Measurements from ENCODE around the gene KLK6. TPM values are rescaled to one million over a fixed set of nuclear protein-coding genes. Genes with fewer than 3 reads are reported as not detected.

The KLK6 gene
- total RNA-seq, 1 donor from 2014 or later, result not detected

GRCh38 chr19:50912727-50913716 lies 56.4 kb downstream of the KLK6 start:
- Histone ChIP-seq H3K27me3 (ENCODE audit: control insufficient read depth in 3 of 3, insufficient read depth in 3 of 3, low read length in 3 of 3) (peaks cover 34 to 50% (median 39%) of the 10 kb centered on the region in 3 donors), H3K36me3 (ENCODE audit: control insufficient read depth in 3 of 3, insufficient read depth in 3 of 3, low read length in 3 of 3) (no peaks in the 10 kb centered on the region), H3K4me3 (ENCODE audit: low read length in 3 of 3) (no peak overlapping the region), H3K9me3 (ENCODE audit: control insufficient read depth in 3 of 3, low read length in 3 of 3) (no peaks in the 10 kb centered on the region), H3K4me1 (ENCODE audit: control insufficient read depth in 3 of 3, insufficient read depth in 3 of 3, low read length in 3 of 3) (no peaks in the 10 kb centered on the region), H3K27ac (ENCODE audit: low read depth, low read length) (no peak overlapping the region), H3K9ac (ENCODE audit: low read depth in 1 of 3, low read length in 3 of 3) (no peak overlapping the region)

GRCh38 chr19:50912102-50912599 lies 57.2 kb downstream of the KLK6 start:
- Histone ChIP-seq H3K27me3 (ENCODE audit: control insufficient read depth in 3 of 3, insufficient read depth in 3 of 3, low read length in 3 of 3) (peaks cover 37 to 54% (median 40%) of the 10 kb centered on the region in 3 donors), H3K4me1 (ENCODE audit: control insufficient read depth in 3 of 3, insufficient read depth in 3 of 3, low read length in 3 of 3) (no peaks in the 10 kb centered on the region), H3K36me3 (ENCODE audit: control insufficient read depth in 3 of 3, insufficient read depth in 3 of 3, low read length in 3 of 3) (no peaks in the 10 kb centered on the region), H3K9me3 (ENCODE audit: control insufficient read depth in 3 of 3, low read length in 3 of 3) (no peaks in the 10 kb centered on the region), H3K27ac (ENCODE audit: low read depth, low read length) (no peak overlapping the region), H3K9ac (ENCODE audit: low read depth in 1 of 3, low read length in 3 of 3) (no peak overlapping the region), H3K4me3 (ENCODE audit: low read length in 3 of 3) (no peak overlapping the region)

GRCh38 chr19:50911206-50912101 lies 57.9 kb downstream of the KLK6 start, which contains the start of gene KLK4:
Gene KLK4 (minus strand): TSS chr19:50911395. CDS start chr19:50910738, 657 bp downstream.
- no peak within 1 kb of the TSS for H3K9ac ChIP-seq (ENCODE audit: low read depth in 1 of 3, low read length in 3 of 3)
- H3K27ac ChIP-seq (ENCODE audit: low read depth, low read length), result no peak within 1 kb of the TSS
- H3K9me3 ChIP-seq (ENCODE audit: control insufficient read depth in 3 of 3, low read length in 3 of 3), result no peaks in the 10 kb centered on the region
- H3K4me1 ChIP-seq (ENCODE audit: control insufficient read depth in 3 of 3, insufficient read depth in 3 of 3, low read length in 3 of 3), result no peaks in the 10 kb centered on the region
- H3K27me3 ChIP-seq (ENCODE audit: control insufficient read depth in 3 of 3, insufficient read depth in 3 of 3, low read length in 3 of 3), result peaks cover 40 to 54% (median 42%) of the 10 kb centered on the region in 3 donors
- no peak within 1 kb of the TSS for H3K4me3 ChIP-seq (ENCODE audit: low read length in 3 of 3)
- H3K36me3 ChIP-seq (ENCODE audit: control insufficient read depth in 3 of 3, insufficient read depth in 3 of 3, low read length in 3 of 3), result no peaks in the 10 kb centered on the region

GRCh38 chr19:50910722-50911121 lies 58.7 kb downstream of the KLK6 start:
- Histone ChIP-seq H3K27ac (ENCODE audit: low read depth, low read length) (no peak overlapping the region), H3K36me3 (ENCODE audit: control insufficient read depth in 3 of 3, insufficient read depth in 3 of 3, low read length in 3 of 3) (no peaks in the 10 kb centered on the region), H3K27me3 (ENCODE audit: control insufficient read depth in 3 of 3, insufficient read depth in 3 of 3, low read length in 3 of 3) (peaks cover 39 to 50% (median 40%) of the 10 kb centered on the region in 3 donors), H3K4me1 (ENCODE audit: control insufficient read depth in 3 of 3, insufficient read depth in 3 of 3, low read length in 3 of 3) (no peaks in the 10 kb centered on the region), H3K4me3 (ENCODE audit: low read length in 3 of 3) (no peak overlapping the region), H3K9ac (ENCODE audit: low read depth in 1 of 3, low read length in 3 of 3) (no peak overlapping the region), H3K9me3 (ENCODE audit: control insufficient read depth in 3 of 3, low read length in 3 of 3) (no peaks in the 10 kb centered on the region)

- Histone ChIP-seq H3K27ac (ENCODE audit: low read depth, low read length) (no peak overlapping the region), H3K27me3 (ENCODE audit: control insufficient read depth in 3 of 3, insufficient read depth in 3 of 3, low read length in 3 of 3) (peaks cover 39 to 47% (median 40%) of the 10 kb centered on the region in 3 donors), H3K9me3 (ENCODE audit: control insufficient read depth in 3 of 3, low read length in 3 of 3) (no peaks in the 10 kb centered on the region), H3K9ac (ENCODE audit: low read depth in 1 of 3, low read length in 3 of 3) (no peak overlapping the region), H3K4me3 (ENCODE audit: low read length in 3 of 3) (no peak overlapping the region), H3K36me3 (ENCODE audit: control insufficient read depth in 3 of 3, insufficient read depth in 3 of 3, low read length in 3 of 3) (no peaks in the 10 kb centered on the region), H3K4me1 (ENCODE audit: control insufficient read depth in 3 of 3, insufficient read depth in 3 of 3, low read length in 3 of 3) (no peaks in the 10 kb centered on the region)
Measured at GRCh38 chr19:50909240-50910070, 59.9 kb downstream of the KLK6 start.

Other genes starting within 250 kb of the KLK6 start
- gene SHANK1, start 249.8 kb downstream of the KLK6 start, total RNA-seq, result 6.8 TPM
- 11.5 TPM for gene CLEC11A, start 246.2 kb downstream of the KLK6 start, total RNA-seq
- gene GPR32, start 199.1 kb downstream of the KLK6 start, total RNA-seq, result not detected
- not detected for gene ACP4, start 179.2 kb downstream of the KLK6 start, total RNA-seq
- gene KLK1, start 145.8 kb downstream of the KLK6 start, total RNA-seq, result not detected
- not detected for gene KLK15, start 136.0 kb downstream of the KLK6 start, total RNA-seq
- gene KLK3, start 114.7 kb downstream of the KLK6 start, total RNA-seq, result not detected
- not detected for gene KLK2, start 96.2 kb downstream of the KLK6 start, total RNA-seq
- not detected for gene KLK4, start 58.2 kb downstream of the KLK6 start, total RNA-seq
- not detected for gene KLK5, start 16.6 kb downstream of the KLK6 start, total RNA-seq
- gene KLK7, start 14.3 kb upstream of the KLK6 start, total RNA-seq, result not detected
- gene KLK8, start 32.0 kb upstream of the KLK6 start, total RNA-seq, result not detected
- gene KLK10, start 50.1 kb upstream of the KLK6 start, total RNA-seq, result under 0.01 TPM
- gene KLK11, start 57.0 kb upstream of the KLK6 start, total RNA-seq, result not detected
- gene KLK12, start 65.4 kb upstream of the KLK6 start, total RNA-seq, result not detected
- not detected for gene KLK13, start 95.5 kb upstream of the KLK6 start, total RNA-seq
- gene KLK14, start 113.3 kb upstream of the KLK6 start, total RNA-seq, result not detected
- 4.2 TPM for gene CTU1, start 138.8 kb upstream of the KLK6 start, total RNA-seq
- gene SIGLEC9, start 155.3 kb upstream of the KLK6 start, total RNA-seq, result under 0.01 TPM
- 0.52 TPM for gene SIGLEC7, start 172.7 kb upstream of the KLK6 start, total RNA-seq

All from skeletal muscle tissue (tissue), 4 donors.